NT2/D1 (cell line): ENCODE measurements around the gene POMGNT1.
"Not testable (repeated sequence)": the region's sequence is repeated elsewhere in the genome, so short reads cannot be mapped to it uniquely, and the experiment has no call there.

Experiments
- DNase-seq: peaks from one replicate; pipeline ENCODE4 v3.0.0-alpha.2; 2011; ENCODE audit warnings: low read depth, low spot score
- H3K27me3 ChIP-seq: 2 replicates; pipeline ENCODE4 v1.6.0; 2011; ENCODE audit warnings: mild to moderate bottlenecking; ENCODE audit not compliant: insufficient read length, insufficient read depth
- H3K36me3 ChIP-seq: 2 replicates; pipeline ENCODE4 v1.6.1; 2011; ENCODE audit warnings: mild to moderate bottlenecking, low read length, mixed read lengths; ENCODE audit not compliant: insufficient read depth, insufficient read length
- H3K4me1 ChIP-seq: 2 replicates; pipeline ENCODE4 v1.5.1; 2011; ENCODE audit not compliant: insufficient read depth, insufficient read length
- H3K4me3 ChIP-seq: 2 replicates; pipeline ENCODE4 v1.5.1; 2011; ENCODE audit warnings: low read depth; ENCODE audit not compliant: insufficient read length
- H3K9ac ChIP-seq: 2 replicates; pipeline ENCODE4 v1.6.0; 2011; ENCODE audit warnings: low read depth; ENCODE audit not compliant: insufficient read length
- H3K9me3 ChIP-seq: 2 replicates; pipeline ENCODE4 v1.5.1; 2011; ENCODE audit warnings: mild to moderate bottlenecking, low read length; ENCODE audit not compliant: insufficient read depth
- SUZ12 ChIP-seq: IDR thresholded peaks from 2 replicates; pipeline ENCODE4 v1.6.1; 2011; ENCODE audit not compliant: insufficient read length, insufficient read depth; ENCODE audit errors: extremely low read depth
- YY1 ChIP-seq: IDR thresholded peaks from 2 replicates; pipeline ENCODE4 v1.6.1; 2011; ENCODE audit not compliant: insufficient read length, insufficient read depth
- ZNF274 ChIP-seq: IDR thresholded peaks from 2 replicates; pipeline ENCODE4 v1.6.1; 2011; ENCODE audit warnings: mild to moderate bottlenecking, low read depth, low read length

Gene POMGNT1

GRCh38 chr1:46197964-46198811 is at the start of gene POMGNT1:
Gene POMGNT1 (minus strand): TSS chr1:46198434. CDS start chr1:46197821, 613 bp downstream.
- Histone ChIP-seq H3K36me3 (peaks cover 42% of the 10 kb centered on the region), H3K27me3 (no peaks in the 10 kb centered on the region), H3K4me3 (peak within 1 kb of the TSS; percentile 86), H3K9me3 (no peaks in the 10 kb centered on the region), H3K9ac (peak within 1 kb of the TSS; percentile 94), H3K4me1 (peaks cover 16% of the 10 kb centered on the region)
- TF ChIP-seq ZNF274, result no peak
- TF ChIP-seq SUZ12, result no peak
- TF ChIP-seq YY1, result no peak
- peak; percentile 35 for DNase-seq

- TF ChIP-seq ZNF274, result no peak
- no peak for TF ChIP-seq YY1
- no peak for TF ChIP-seq SUZ12
- peak within 1 kb of the TSS; percentile 93 for H3K4me3 ChIP-seq
Observed at GRCh38 chr1:46247436-46248121, 49.3 kb upstream of the POMGNT1 start, which contains the start of gene RAD54L. Gene RAD54L (plus strand): TSS chr1:46247763. CDS start chr1:46248406, 643 bp downstream.

GRCh38 chr1:46246548-46247435 is 48.6 kb upstream of the POMGNT1 start:
- H3K36me3 ChIP-seq, result peaks cover 34% of the 10 kb centered on the region
- H3K4me1 ChIP-seq, result peaks cover 14% of the 10 kb centered on the region
- H3K9ac ChIP-seq, result peak overlapping the region; percentile 93
- no peaks in the 10 kb centered on the region for H3K9me3 ChIP-seq
- H3K27me3 ChIP-seq, result no peaks in the 10 kb centered on the region
- TF ChIP-seq ZNF274 (no peak), YY1 (no peak), SUZ12 (no peak)
- peak overlapping the region; percentile 82 for H3K4me3 ChIP-seq
- DNase-seq, result no peak

More at GRCh38 chr1:46247436-46248121, 49.3 kb upstream of the POMGNT1 start, which contains the start of gene RAD54L:
- no peaks in the 10 kb centered on the region for H3K9me3 ChIP-seq
- peak within 1 kb of the TSS; percentile 98 for H3K9ac ChIP-seq
- peaks cover 14% of the 10 kb centered on the region for H3K4me1 ChIP-seq
- H3K27me3 ChIP-seq, result no peaks in the 10 kb centered on the region
- peak; percentile 100 for DNase-seq
- H3K36me3 ChIP-seq, result peaks cover 42% of the 10 kb centered on the region

GRCh38 chr1:46246136-46246535 is 47.9 kb upstream of the POMGNT1 start:
- Histone ChIP-seq H3K36me3 (peaks cover 28% of the 10 kb centered on the region), H3K4me1 (peaks cover 14% of the 10 kb centered on the region), H3K9ac (peak overlapping the region; percentile 93)
- not testable (repeated sequence) for DNase-seq, H3K27me3 ChIP-seq, H3K9me3 ChIP-seq, H3K4me3 ChIP-seq

- peaks cover 11% of the 10 kb centered on the region for H3K4me1 ChIP-seq
- peaks cover under 1% of the 10 kb centered on the region; the same call in 1 of the 2 replicates for H3K9me3 ChIP-seq
- no peak for DNase-seq
- no peaks in the 10 kb centered on the region for H3K27me3 ChIP-seq
- H3K9ac ChIP-seq, result no peak overlapping the region
- no peak overlapping the region for H3K4me3 ChIP-seq
- TF ChIP-seq ZNF274, result no peak
- no peak for TF ChIP-seq YY1
- TF ChIP-seq SUZ12, result no peak
- H3K36me3 ChIP-seq, result peaks cover 15% of the 10 kb centered on the region
Observed at GRCh38 chr1:46244656-46245371, 46.6 kb upstream of the POMGNT1 start.

GRCh38 chr1:46243831-46244230 is 45.6 kb upstream of the POMGNT1 start:
- H3K9ac ChIP-seq, H3K4me1 ChIP-seq, DNase-seq, H3K27me3 ChIP-seq, H3K36me3 ChIP-seq, H3K4me3 ChIP-seq: not testable (repeated sequence)
- peaks cover 11% of the 10 kb centered on the region for H3K9me3 ChIP-seq
